Esophagus muscularis mucosa (tissue), 4 donors: ENCODE results near the gene NECTIN4. TPM values are rescaled to one million over a fixed set of nuclear protein-coding genes. Genes with fewer than 3 reads are reported as not detected.
"Not testable (repeated sequence)": the region's sequence is repeated elsewhere in the genome, so short reads cannot be mapped to it uniquely, and the experiment has no call there.

Experiments used
- DNase-seq: peaks from one replicate; pipeline ENCODE4 v3.0.0-alpha.2; 2017; ENCODE audit errors: extremely low spot score
- H3K27ac ChIP-seq, 4 donors: fragments of 200-600 bp; sonication (generic); replicated peaks in 1 of 4; 1 replicate in 3 of 4; 2 replicates in 1 of 4; pipeline ENCODE4 v1.5.1; 2016 to 2019; ENCODE audit warnings: mild to moderate bottlenecking in 1 of 4
- H3K27me3 ChIP-seq, 4 donors: fragments of 200-600 bp; sonication (generic); one replicate each; pipeline versions ENCODE4 v1.5.1 to v1.6.0; 2016 to 2019
- H3K36me3 ChIP-seq, 4 donors: fragments of 200-600 bp; sonication (generic); one replicate each; pipeline ENCODE4 v1.5.1; 2016 to 2019
- H3K4me1 ChIP-seq, 4 donors: fragments of 200-600 bp; sonication (generic); one replicate each; pipeline ENCODE4 v1.5.1; 2016 to 2019
- H3K4me3 ChIP-seq, 4 donors: fragments of 200-600 bp; sonication (generic); 1 replicate in 2 of 4; 2 replicates in 2 of 4; pipeline ENCODE4 v1.5.1; 2016 to 2019; ENCODE audit warnings: mild to moderate bottlenecking in 4 of 4, moderate library complexity in 1 of 4
- H3K9me3 ChIP-seq, 4 donors: fragments of 200-600 bp; sonication (generic); 1 replicate in 3 of 4; 2 replicates in 1 of 4; pipeline ENCODE4 v1.5.1; 2016 to 2019
- CTCF ChIP-seq, 3 experiments: fragments of 200-600 bp in 2 of 3; fragments of 450-650 bp in 1 of 3; sonication (generic) in 2 of 3; IDR thresholded peaks; one replicate each; pipeline ENCODE4 v1.5.1; 2017 to 2019; ENCODE audit warnings: antibody characterized with exemption in 3 of 3, mild to moderate bottlenecking in 2 of 3, moderate library complexity in 1 of 3
- EP300 ChIP-seq: sonication (generic); formaldehyde crosslinking; IDR thresholded peaks from one replicate; pipeline ENCODE4 v1.6.1; 2017; ENCODE audit warnings: antibody characterized with exemption
- POLR2A ChIP-seq: fragments of 450-650 bp; IDR thresholded peaks from one replicate; pipeline ENCODE4 v1.6.1; 2017; ENCODE audit warnings: antibody characterized with exemption, moderate library complexity, mild to moderate bottlenecking, low read depth
- POLR2AphosphoS5 ChIP-seq, 2 donors: sonication (generic); formaldehyde crosslinking; IDR thresholded peaks; one replicate each; pipeline ENCODE4 v1.6.1; 2017; ENCODE audit warnings: antibody characterized with exemption in 2 of 2
- WGBS: methylation state at CpG from one replicate; pipeline ENCODE4 v1.1.5; 2018; 5-methylcytosine and 5-hydroxymethylcytosine counted together
- intact Hi-C: fragments of 100-400 bp; cut with DNase I; formaldehyde crosslinking; loops from one replicate; pipeline ENCODE4 v1.15.1; 2023
- total RNA-seq, 4 donors: library from RNA; depleted of rRNA; stranded (reverse); fragments of >200 nt; gene quantifications; one replicate each; pipeline versions ENCODE4 v1.1.0 to v1.2.1, GENCODE V29; 2016

Gene NECTIN4
- total RNA-seq, 4 donors from 2014 or later, result not detected

GRCh38 chr1:161117759-161118581, 28.6 kb upstream of the NECTIN4 start, which contains the start of the genes NIT1 and PFDN2:
NIT1 (plus strand) TSS chr1:161118105; CDS start chr1:161118177, 72 bp downstream.
PFDN2 (minus strand) TSS chr1:161118037; CDS start chr1:161118026, 11 bp downstream.
- Histone ChIP-seq H3K27me3 (no peaks in the 10 kb centered on the region), H3K27ac (peak within 1 kb of the TSS; percentile 93 to 96 (median 95)), H3K4me3 (peak within 1 kb of the TSS; percentile 88 to 99 (median 96)), H3K36me3 (peaks cover 26 to 41% (median 32%) of the 10 kb centered on the region in 4 donors), H3K4me1 (peaks cover 47 to 73% (median 55%) of the 10 kb centered on the region in 4 donors), H3K9me3 (no peaks in the 10 kb centered on the region)
- DNase-seq, result peak; percentile 95
- intact Hi-C loops, result loop anchor here (10.0 kb wide), 1 partner anchor 283 kb away; no protein-coding TSS in a partner anchor
- TF ChIP-seq POLR2A (peak; percentile 90), CTCF (IDR thresholded peaks at IDR 0.05) (no peak), POLR2AphosphoS5 (IDR thresholded peaks at IDR 0.05) (peak; percentile 95 to 98)
- 0% methylated on average over 15 of the region's 58 CpGs for WGBS

GRCh38 chr1:161115961-161116360, 26.6 kb upstream of the NECTIN4 start:
- WGBS, result 91% methylated on average over 5 of the region's 6 CpGs
- intact Hi-C loops, result loop anchor here (10.0 kb wide), 1 partner anchor 281 kb away; no protein-coding TSS in a partner anchor
- H3K27me3 ChIP-seq, H3K9me3 ChIP-seq, H3K27ac ChIP-seq, DNase-seq, H3K4me3 ChIP-seq: not testable (repeated sequence)
- Histone ChIP-seq H3K4me1 (peaks cover 52 to 77% (median 66%) of the 10 kb centered on the region in 4 donors), H3K36me3 (peaks cover 7 to 21% (median 12%) of the 10 kb centered on the region in 4 donors)

- TF ChIP-seq POLR2AphosphoS5 (IDR thresholded peaks at IDR 0.05) (no peak), POLR2A (no peak), CTCF (IDR thresholded peaks at IDR 0.05) (no peak), EP300 (no peak)
- Histone ChIP-seq H3K9me3 (no peaks in the 10 kb centered on the region), H3K36me3 (peaks cover 0 to 13% (median 4%) of the 10 kb centered on the region in 4 donors), H3K27ac (no peak overlapping the region), H3K27me3 (no peaks in the 10 kb centered on the region), H3K4me1 (peaks cover 52 to 70% (median 60%) of the 10 kb centered on the region in 4 donors), H3K4me3 (no peak overlapping the region)
- 89% methylated on average over 12 of the region's 12 CpGs for WGBS
- DNase-seq, result no peak
- intact Hi-C loops, result loop anchor here (10.0 kb wide), 1 partner anchor 280 kb away; no protein-coding TSS in a partner anchor
These were observed 25.9 kb upstream of the NECTIN4 start for GRCh38 chr1:161115132-161115711.

GRCh38 chr1:161114556-161114955, 25.2 kb upstream of the NECTIN4 start:
- intact Hi-C loops, result loop anchor here (10.0 kb wide), 1 partner anchor 280 kb away; no protein-coding TSS in a partner anchor
- WGBS, result 85% methylated on average over 2 of the region's 2 CpGs
- TF ChIP-seq POLR2A (no peak), EP300 (no peak), POLR2AphosphoS5 (IDR thresholded peaks at IDR 0.05) (no peak), CTCF (IDR thresholded peaks at IDR 0.05) (no peak)

GRCh38 chr1:161113915-161114314, 24.6 kb upstream of the NECTIN4 start:
- 68% methylated on average over 1 of the region's 1 CpG for WGBS

More at GRCh38 chr1:161114556-161114955, 25.2 kb upstream of the NECTIN4 start:
- Histone ChIP-seq H3K4me3 (no peak overlapping the region), H3K4me1 (peaks cover 45 to 64% (median 54%) of the 10 kb centered on the region in 4 donors), H3K27me3 (no peaks in the 10 kb centered on the region), H3K9me3 (no peaks in the 10 kb centered on the region), H3K27ac (no peak overlapping the region), H3K36me3 (peaks cover 0 to 18% (median 4%) of the 10 kb centered on the region in 4 donors)
- no peak for DNase-seq

More at GRCh38 chr1:161113915-161114314, 24.6 kb upstream of the NECTIN4 start:
- Histone ChIP-seq H3K4me1 (peaks cover 39 to 57% (median 47%) of the 10 kb centered on the region in 4 donors), H3K27ac (no peak overlapping the region), H3K36me3 (peaks cover 3 to 21% (median 6%) of the 10 kb centered on the region in 4 donors), H3K9me3 (no peaks in the 10 kb centered on the region), H3K27me3 (no peaks in the 10 kb centered on the region), H3K4me3 (no peak overlapping the region)
- no peak for DNase-seq
- TF ChIP-seq POLR2AphosphoS5 (IDR thresholded peaks at IDR 0.05), result no peak
- intact Hi-C loops, result loop anchor here (10.0 kb wide), 1 partner anchor 279 kb away; no protein-coding TSS in a partner anchor
